ENCODE data around the gene DBT. TPM values are rescaled to one million over a fixed set of nuclear protein-coding genes. Genes with fewer than 3 reads are reported as not detected.
"Not testable (repeated sequence)": the region's sequence is repeated elsewhere in the genome, so short reads cannot be mapped to it uniquely, and the experiment has no call there.

DBT gene
- total RNA-seq, 1 experiment from 2014 or later = 20.3 TPM

- not testable (repeated sequence) for H2AFZ ChIP-seq (ENCODE audit: low read length); DNase-seq; H3K4me2 ChIP-seq (ENCODE audit: insufficient read depth, insufficient read length, low read length); H4K91ac ChIP-seq (ENCODE audit: insufficient read length, low read depth, low read length); H3K56ac ChIP-seq (ENCODE audit: insufficient read length, low read depth, low read length); H3K9ac ChIP-seq (ENCODE audit: extremely low read depth, insufficient read length, low read length); H3K79me1 ChIP-seq (ENCODE audit: insufficient read depth, low read depth, low read length, poor library complexity, severe bottlenecking); H4K20me1 ChIP-seq (ENCODE audit: control insufficient read depth, insufficient read depth, insufficient read length); H3K23me2 ChIP-seq (ENCODE audit: insufficient read length, low read depth, low read length, poor library complexity, severe bottlenecking); H3K9me3 ChIP-seq (ENCODE audit: control insufficient read depth, low read depth, low read length); H2BK20ac ChIP-seq (ENCODE audit: low read depth, low read length, poor library complexity, severe bottlenecking); H2AK5ac ChIP-seq (ENCODE audit: insufficient read length, low read length); H3K27me3 Mint-ChIP-seq (ENCODE audit: low read depth); H2BK15ac ChIP-seq (ENCODE audit: low read depth, low read length); H2BK12ac ChIP-seq (ENCODE audit: insufficient read length, low read depth, low read length); H4K5ac ChIP-seq (ENCODE audit: insufficient read length, low read depth, low read length); H3K4me3 Mint-ChIP-seq; H2BK5ac ChIP-seq (ENCODE audit: insufficient read length, low read length); H3K14ac ChIP-seq (ENCODE audit: insufficient read depth, low read length); H3T11ph ChIP-seq (ENCODE audit: low read length); H3K79me2 ChIP-seq (ENCODE audit: insufficient read depth, low read length); H3K23ac ChIP-seq (ENCODE audit: insufficient read length, low read depth, low read length); H3K4me1 ChIP-seq (ENCODE audit: insufficient read depth, low read length); H3K18ac ChIP-seq (ENCODE audit: insufficient read length, low read depth, low read length); H4K8ac ChIP-seq (replicated peaks; ENCODE audit: insufficient read length, low read depth, low read length); H3K4ac ChIP-seq (ENCODE audit: low read depth, low read length); H3K27ac ChIP-seq (ENCODE audit: insufficient read length, low read depth, low read length); H3K9me3 Mint-ChIP-seq; H3K27me3 ChIP-seq (ENCODE audit: insufficient read depth, low read length); H2BK120ac ChIP-seq (ENCODE audit: low read depth, low read length, poor library complexity, severe bottlenecking)
- Mint-ChIP-seq H3K4me1 (peaks cover 11 to 22% of the 10 kb centered on the region in 2 experiments; a peak in 3 of 4 replicates), H3K36me3 (ENCODE audit: insufficient read depth in 1 of 3, low read depth in 3 of 3) (peaks cover 37 to 66% (median 65%) of the 10 kb centered on the region in 3 experiments), H3K27ac (peak overlapping the region in 2 of 3 experiments; percentile 46 to 80; a peak in 3 of 7 replicates)
- WGBS (ENCODE audit: extremely low coverage, insufficient read length, low lambda C conversion rate) = no CpG with 5 or more reads among the region's 6 CpGs
Measured at GRCh38 chr1:100200060-100200459, 49.6 kb downstream of the DBT start.

Measured in H9 (cell line).